Ectodermal cell (in vitro differentiated cells): ENCODE results near the gene ATRN.

Experiments used
- H3K27ac ChIP-seq: 2 replicates; pipeline ENCODE4 v1.7.0; 2013; ENCODE audit warnings: mild to moderate bottlenecking, low read depth, low read length; ENCODE audit not compliant: insufficient read depth, poor library complexity, severe bottlenecking
- H3K27me3 ChIP-seq: 2 replicates; pipeline ENCODE4 v1.7.0; 2013; ENCODE audit warnings: mild to moderate bottlenecking, low read length; ENCODE audit not compliant: insufficient read depth, control insufficient read depth, poor library complexity, severe bottlenecking
- H3K36me3 ChIP-seq: one replicate; pipeline ENCODE4 v1.7.0; 2013; ENCODE audit warnings: low read length; ENCODE audit not compliant: control insufficient read depth, insufficient read depth
- H3K4me1 ChIP-seq: one replicate; pipeline ENCODE4 v1.7.0; 2013; ENCODE audit warnings: low read length; ENCODE audit not compliant: control insufficient read depth, insufficient read depth
- H3K4me3 ChIP-seq: 2 replicates; pipeline ENCODE4 v1.7.0; 2013; ENCODE audit warnings: low read depth, low read length, control low read depth; ENCODE audit not compliant: insufficient read depth
- H3K9me3 ChIP-seq: 2 replicates; pipeline ENCODE4 v1.7.0; 2013; ENCODE audit warnings: mild to moderate bottlenecking, low read length, moderate library complexity; ENCODE audit not compliant: control insufficient read depth
- WGBS, 2 experiments: methylation state at CpG; one replicate each; pipeline ENCODE4 v1.1.7; 2013; ENCODE audit warnings: missing lambda C conversion rate in 2 of 2; 5-methylcytosine and 5-hydroxymethylcytosine counted together

The ATRN gene

GRCh38 chr20:3479759-3480615 is 9.2 kb downstream of the ATRN start:
- Histone ChIP-seq H3K36me3 (no peaks in the 10 kb centered on the region), H3K9me3 (no peaks in the 10 kb centered on the region), H3K27ac (no peak overlapping the region), H3K4me1 (no peaks in the 10 kb centered on the region), H3K4me3 (no peak overlapping the region), H3K27me3 (no peaks in the 10 kb centered on the region)
- WGBS, 2 experiments = 96% methylated on average over 10 to 11 of the region's 11 CpGs

GRCh38 chr20:3483309-3483708 is 12.5 kb downstream of the ATRN start:
- H3K36me3 ChIP-seq = no peaks in the 10 kb centered on the region
- 84 to 92% methylated on average over 3 of the region's 3 CpGs for WGBS, 2 experiments
- H3K4me3 ChIP-seq = no peak overlapping the region
- H3K27ac ChIP-seq = no peak overlapping the region
- no peaks in the 10 kb centered on the region for H3K4me1 ChIP-seq
- no peaks in the 10 kb centered on the region for H3K27me3 ChIP-seq
- peaks cover 6% of the 10 kb centered on the region for H3K9me3 ChIP-seq

DNA sequence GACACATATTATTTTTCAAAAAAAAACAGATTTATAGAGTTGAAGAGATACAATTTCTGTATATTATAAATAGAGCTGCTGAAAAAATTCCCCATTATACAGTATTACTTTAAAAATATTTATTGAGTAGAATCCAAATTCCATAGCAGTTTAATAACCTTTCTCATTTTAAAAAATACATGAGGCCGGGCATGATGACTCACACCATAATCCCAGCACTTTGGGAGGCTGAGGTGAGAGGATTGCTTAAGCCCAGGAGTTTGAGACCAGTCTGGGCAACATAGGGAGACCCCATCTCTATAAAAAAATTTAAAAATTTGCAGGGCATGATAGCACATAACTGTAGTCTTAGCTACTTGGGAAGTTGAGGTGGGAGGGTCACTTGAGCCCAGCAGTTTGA is 13.0 kb downstream of the ATRN start:
- Histone ChIP-seq H3K9me3 (peaks cover 6% of the 10 kb centered on the region), H3K27me3 (no peaks in the 10 kb centered on the region), H3K4me3 (no peak overlapping the region), H3K36me3 (no peaks in the 10 kb centered on the region), H3K4me1 (no peaks in the 10 kb centered on the region), H3K27ac (no peak overlapping the region)
- WGBS, 2 experiments = 75% methylated on average over 1 of the region's 1 CpG; no CpG with 5 or more reads in 1 of the 2 experiments

GRCh38 chr20:3485913-3486312 is 15.1 kb downstream of the ATRN start:
- Histone ChIP-seq H3K27ac (no peak overlapping the region), H3K4me1 (no peaks in the 10 kb centered on the region), H3K36me3 (no peaks in the 10 kb centered on the region), H3K4me3 (no peak overlapping the region), H3K27me3 (no peaks in the 10 kb centered on the region), H3K9me3 (peaks cover 6% of the 10 kb centered on the region)
- 83 to 100% methylated on average over 1 of the region's 1 CpG for WGBS, 2 experiments

DNA sequence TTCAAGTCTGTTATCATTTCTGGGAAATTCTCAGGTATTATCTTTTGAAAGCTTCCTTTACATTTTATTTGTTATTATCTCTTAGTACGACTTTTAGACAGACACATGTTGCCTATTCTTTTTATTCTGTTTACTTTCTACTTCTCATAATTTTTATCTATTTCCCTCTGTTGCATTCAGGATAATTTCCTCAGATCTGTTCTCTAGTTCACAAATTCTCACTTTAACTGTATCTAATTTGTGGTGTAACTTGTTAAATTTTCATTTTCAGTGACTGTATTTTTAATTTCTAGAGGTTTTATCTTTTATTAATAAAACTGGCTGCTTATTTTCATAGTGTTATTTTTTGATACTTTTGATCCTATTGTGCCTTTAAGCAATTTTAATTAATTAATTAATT is 16.0 kb downstream of the ATRN start:
- Histone ChIP-seq H3K9me3 (peaks cover 6% of the 10 kb centered on the region), H3K27ac (no peak overlapping the region), H3K27me3 (no peaks in the 10 kb centered on the region), H3K4me1 (no peaks in the 10 kb centered on the region), H3K36me3 (no peaks in the 10 kb centered on the region), H3K4me3 (no peak overlapping the region)
- 96 to 100% methylated on average over 1 of the region's 1 CpG for WGBS, 2 experiments

- Histone ChIP-seq H3K27ac (no peak overlapping the region), H3K4me1 (no peaks in the 10 kb centered on the region), H3K36me3 (no peaks in the 10 kb centered on the region), H3K4me3 (no peak overlapping the region), H3K9me3 (no peaks in the 10 kb centered on the region), H3K27me3 (no peaks in the 10 kb centered on the region)
- 95 to 97% methylated on average over 3 of the region's 11 CpGs for WGBS, 2 experiments
Measured at GRCh38 chr20:3492669-3493068, 21.9 kb downstream of the ATRN start.

DNA sequence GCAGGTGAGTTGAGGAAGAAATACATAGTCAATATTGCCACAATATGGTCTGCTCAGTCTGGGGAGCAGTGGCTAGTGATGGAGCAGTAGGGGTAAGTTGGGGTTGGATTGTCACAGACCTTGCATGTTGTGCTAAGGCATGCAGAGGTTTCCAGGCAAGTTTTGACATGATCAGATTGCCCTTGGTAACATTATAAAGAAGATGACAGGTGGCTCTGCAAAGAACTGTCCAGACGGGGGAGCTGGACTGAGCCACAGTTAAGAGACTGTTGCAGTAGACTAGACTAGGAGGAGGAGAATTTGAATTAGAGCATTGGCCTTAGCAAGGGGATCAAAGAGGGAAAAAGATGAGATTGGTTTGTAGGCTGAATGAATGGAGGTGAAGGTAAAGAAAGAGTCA is 23.4 kb downstream of the ATRN start:
- Histone ChIP-seq H3K27me3 (no peaks in the 10 kb centered on the region), H3K4me1 (no peaks in the 10 kb centered on the region), H3K27ac (no peak overlapping the region), H3K36me3 (no peaks in the 10 kb centered on the region), H3K9me3 (no peaks in the 10 kb centered on the region), H3K4me3 (no peak overlapping the region)
- WGBS, 2 experiments = 86 to 97% methylated on average over 1 of the region's 1 CpG

- Histone ChIP-seq H3K27me3 (no peaks in the 10 kb centered on the region), H3K4me3 (no peak overlapping the region), H3K4me1 (no peaks in the 10 kb centered on the region), H3K36me3 (no peaks in the 10 kb centered on the region), H3K9me3 (no peaks in the 10 kb centered on the region), H3K27ac (no peak overlapping the region)
- WGBS, 2 experiments = 88 to 97% methylated on average over 2 of the region's 2 CpGs
Measured at GRCh38 chr20:3502878-3503277, 32.1 kb downstream of the ATRN start.

DNA sequence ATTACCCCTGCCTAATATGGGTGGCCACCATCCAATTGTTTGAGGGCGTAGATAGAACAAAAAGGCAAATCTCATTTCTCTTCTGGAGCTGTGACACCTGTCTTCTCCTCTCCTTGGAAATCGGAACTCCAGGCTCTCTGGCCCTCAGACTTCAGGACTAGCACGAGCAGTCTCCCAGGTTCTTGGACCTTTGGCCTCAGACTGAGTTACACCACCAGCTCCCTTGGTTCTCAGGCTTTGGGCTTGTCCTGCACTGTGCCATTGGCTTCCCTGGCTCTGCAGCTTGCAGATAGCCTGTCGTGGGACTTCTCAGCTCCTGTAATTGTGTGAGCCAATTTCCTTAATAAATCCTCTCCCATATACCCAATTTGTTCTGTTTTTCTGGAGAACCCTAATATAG is 34.3 kb downstream of the ATRN start:
- Histone ChIP-seq H3K4me1 (no peaks in the 10 kb centered on the region), H3K27ac (no peak overlapping the region), H3K36me3 (no peaks in the 10 kb centered on the region), H3K9me3 (no peaks in the 10 kb centered on the region), H3K4me3 (no peak overlapping the region), H3K27me3 (no peaks in the 10 kb centered on the region)
- 94 to 95% methylated on average over 4 of the region's 4 CpGs for WGBS, 2 experiments

- Histone ChIP-seq H3K4me3 (no peak overlapping the region), H3K36me3 (no peaks in the 10 kb centered on the region), H3K4me1 (no peaks in the 10 kb centered on the region), H3K27me3 (no peaks in the 10 kb centered on the region), H3K9me3 (no peaks in the 10 kb centered on the region), H3K27ac (no peak overlapping the region)
- 91 to 100% methylated on average over 1 to 2 of the region's 2 CpGs for WGBS, 2 experiments
Measured at GRCh38 chr20:3509064-3509463, 38.2 kb downstream of the ATRN start.
